ENCODE results near the gene VTI1A.

The VTI1A gene

DNA sequence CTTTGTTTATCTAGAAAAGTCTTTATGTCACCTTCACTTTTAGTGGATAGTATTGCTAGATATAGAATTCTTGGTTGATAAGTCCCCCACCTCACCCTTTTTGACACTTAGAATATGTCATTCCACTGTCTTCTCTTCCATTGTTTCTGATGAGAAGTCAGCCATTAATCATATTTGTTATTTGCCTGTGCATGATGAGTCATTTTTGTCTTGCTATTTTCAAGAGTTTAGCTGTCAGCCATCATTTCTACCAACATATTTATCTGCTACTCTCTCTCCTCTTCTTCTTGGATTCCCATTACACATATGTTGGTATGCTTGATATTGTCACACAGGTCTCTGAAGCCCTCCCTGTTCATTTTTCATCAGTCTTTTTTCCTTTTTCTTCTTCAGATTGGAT lies 342.2 kb downstream of the VTI1A start:
- CTCF ChIA-PET: interaction anchor here (0.5 to 0.6 kb wide), 2 partner anchors 250 to 774 kb away, joined by 3 read pairs; no protein-coding TSS in a partner anchor
- Histone ChIP-seq H3K4me3 (ENCODE audit: low read depth, low read length) (no peak overlapping the region), H3K27ac (ENCODE audit: extremely low read depth, low read depth, low read length) (no peak overlapping the region), H3K9me3 (ENCODE audit: control insufficient read depth, insufficient read depth, low read depth, low read length) (no peaks in the 10 kb centered on the region), H3K36me3 (ENCODE audit: control insufficient read depth in 2 of 2, insufficient read depth in 1 of 2, low read length in 2 of 2) (no peaks in the 10 kb centered on the region), H3K4me1 (ENCODE audit: control insufficient read depth, insufficient read depth, low read length) (peaks cover 30% of the 10 kb centered on the region)
- POLR2A ChIA-PET: no interaction called here
- TF ChIP-seq TSHZ1 (tag by site-specific recombination; IDR thresholded peaks at IDR 0.05; ENCODE audit: borderline replicate concordance) (peak; percentile 47; the same call in 1 of the 2 replicates), REST (tag by site-specific recombination; IDR thresholded peaks at IDR 0.05) (no peak), SETDB1 (IDR thresholded peaks at IDR 0.05; ENCODE audit: insufficient read length, low read length) (peak; percentile 93), ZNF184 (tag by site-specific recombination; IDR thresholded peaks at IDR 0.05) (0 out of 2 replicates have a peak, but pooled peaks have one; percentile 19), ZNF501 (tag by site-specific recombination; IDR thresholded peaks at IDR 0.05) (no peak), REPIN1 (tag by site-specific recombination; IDR thresholded peaks at IDR 0.05; ENCODE audit: low read depth) (no peak), TRIM28 (IDR thresholded peaks at IDR 0.05; ENCODE audit: borderline replicate concordance, low read length) (0 out of 2 replicates have a peak, but pooled peaks have one; percentile 68), ZNF423 (tag by site-specific recombination; IDR thresholded peaks at IDR 0.05) (no peak), ZNF114 (tag by site-specific recombination; IDR thresholded peaks at IDR 0.05) (no peak), ZNF335 (tag by site-specific recombination; conservative IDR thresholded peaks at IDR 0.05) (no peak), ZNF26 (tag by site-specific recombination; IDR thresholded peaks at IDR 0.05) (peak; percentile 56; the same call in 1 of the 2 replicates), ZNF133 (tag by site-specific recombination; IDR thresholded peaks at IDR 0.05) (peak; percentile 92), ZNF843 (tag by site-specific recombination; IDR thresholded peaks at IDR 0.05) (no peak), ZNF48 (tag by site-specific recombination; IDR thresholded peaks at IDR 0.05) (no peak), ZEB2 (tag by site-specific recombination; IDR thresholded peaks at IDR 0.05) (no peak)
- TF ChIP-seq, protein P1, sequence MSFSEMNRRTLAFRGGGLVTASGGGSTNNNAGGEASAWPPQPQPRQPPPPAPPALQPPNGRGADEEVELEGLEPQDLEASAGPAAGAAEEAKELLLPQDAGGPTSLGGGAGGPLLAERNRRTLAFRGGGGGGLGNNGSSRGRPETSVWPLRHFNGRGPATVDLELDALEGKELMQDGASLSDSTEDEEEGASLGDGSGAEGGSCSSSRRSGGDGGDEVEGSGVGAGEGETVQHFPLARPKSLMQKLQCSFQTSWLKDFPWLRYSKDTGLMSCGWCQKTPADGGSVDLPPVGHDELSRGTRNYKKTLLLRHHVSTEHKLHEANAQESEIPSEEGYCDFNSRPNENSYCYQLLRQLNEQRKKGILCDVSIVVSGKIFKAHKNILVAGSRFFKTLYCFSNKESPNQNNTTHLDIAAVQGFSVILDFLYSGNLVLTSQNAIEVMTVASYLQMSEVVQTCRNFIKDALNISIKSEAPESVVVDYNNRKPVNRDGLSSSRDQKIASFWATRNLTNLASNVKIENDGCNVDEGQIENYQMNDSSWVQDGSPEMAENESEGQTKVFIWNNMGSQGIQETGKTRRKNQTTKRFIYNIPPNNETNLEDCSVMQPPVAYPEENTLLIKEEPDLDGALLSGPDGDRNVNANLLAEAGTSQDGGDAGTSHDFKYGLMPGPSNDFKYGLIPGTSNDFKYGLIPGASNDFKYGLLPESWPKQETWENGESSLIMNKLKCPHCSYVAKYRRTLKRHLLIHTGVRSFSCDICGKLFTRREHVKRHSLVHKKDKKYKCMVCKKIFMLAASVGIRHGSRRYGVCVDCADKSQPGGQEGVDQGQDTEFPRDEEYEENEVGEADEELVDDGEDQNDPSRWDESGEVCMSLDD (tag by site-specific recombination; IDR thresholded peaks at IDR 0.05): no peak
